Embryonic facial prominence (tissue), 1 donor: ENCODE data around the gene EFCAB5.
"Not testable (repeated sequence)": the region's sequence is repeated elsewhere in the genome, so short reads cannot be mapped to it uniquely, and the experiment has no call there.

Experiments
- DNase-seq: peaks from one replicate; pipeline ENCODE4 v3.0.0-alpha.2; 2016; ENCODE audit errors: extremely low spot score

EFCAB5 gene

GRCh38 chr17:29941334-29941733 is at the start of gene EFCAB5:
TSS of gene EFCAB5 (plus strand) at chr17:29941634. CDS start at chr17:29941797, 163 bp downstream.
- DNase-seq = no peak

GRCh38 chr17:29892201-29892600 is 49.2 kb upstream of the EFCAB5 start:
- no peak for DNase-seq

GRCh38 chr17:29897136-29897535 is 44.3 kb upstream of the EFCAB5 start:
- DNase-seq = not testable (repeated sequence)

- no peak for DNase-seq
These were observed 38.0 kb upstream of the EFCAB5 start for GRCh38 chr17:29903471-29903870.

- DNase-seq = no peak
These were observed 36.2 kb upstream of the EFCAB5 start for GRCh38 chr17:29905086-29905878.

GRCh38 chr17:29905879-29906167 is 35.6 kb upstream of the EFCAB5 start:
- DNase-seq = no peak

GRCh38 chr17:29906969-29907368 is 34.5 kb upstream of the EFCAB5 start:
- DNase-seq = no peak

DNA sequence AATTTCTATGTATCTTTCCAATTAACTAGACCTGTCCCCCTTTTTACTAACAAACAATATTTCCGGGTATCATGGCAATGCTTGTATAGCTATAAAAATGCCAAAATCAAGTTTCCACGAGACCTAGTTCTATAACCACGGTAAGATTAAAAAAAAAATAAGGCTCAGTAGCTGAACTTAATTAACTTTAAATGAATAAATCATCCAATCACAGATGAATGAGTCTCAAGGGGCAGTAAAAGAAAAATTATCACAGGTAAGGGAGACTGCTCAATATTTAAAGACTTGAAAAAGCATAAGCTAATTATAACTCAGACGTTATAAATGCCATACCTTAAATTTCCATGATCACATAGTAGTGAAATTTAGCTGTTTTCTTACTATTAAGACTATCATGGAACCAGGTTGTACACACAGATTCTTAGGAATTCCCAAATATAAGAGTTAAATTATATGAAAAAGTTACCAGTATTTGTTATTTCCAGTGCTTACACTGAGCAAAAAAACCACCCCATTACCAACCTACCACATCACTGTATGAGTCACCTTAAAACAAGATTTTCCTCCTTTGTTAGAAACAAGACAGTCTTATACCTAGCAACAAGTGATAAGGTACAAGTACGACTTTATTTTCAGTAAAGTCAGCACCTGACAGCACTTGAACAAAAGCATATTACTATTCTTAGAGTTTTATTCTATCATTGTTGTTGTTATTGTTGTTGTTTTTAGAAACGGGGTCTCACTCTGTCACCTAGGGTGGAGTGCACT is 32.0 kb upstream of the EFCAB5 start:
- no peak for DNase-seq

DNA sequence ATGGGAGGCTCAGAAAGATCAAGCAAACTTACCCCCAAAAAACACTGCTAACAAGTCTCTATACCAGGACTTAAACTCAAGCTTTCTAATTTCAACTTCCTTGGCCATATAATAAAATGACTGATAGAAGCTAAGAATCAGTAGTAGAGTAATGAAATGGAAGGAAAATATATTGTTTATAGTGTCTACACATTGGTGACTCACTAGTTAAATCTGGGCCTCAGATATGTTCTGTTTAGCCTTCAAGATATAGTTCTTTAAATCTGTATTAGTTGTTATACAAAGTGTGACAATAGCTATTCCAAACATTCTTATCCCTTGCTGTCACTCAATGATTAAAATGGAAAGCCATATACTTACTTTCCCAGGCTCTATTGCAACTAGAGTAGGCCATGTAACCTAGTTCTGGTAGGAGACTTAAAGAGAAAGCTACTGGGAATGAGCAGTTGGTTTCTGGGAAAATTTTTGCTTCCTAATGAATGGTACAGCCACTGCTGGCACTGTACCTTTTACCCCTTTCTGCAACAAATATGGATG is 29.7 kb upstream of the EFCAB5 start:
- DNase-seq = no peak

DNA sequence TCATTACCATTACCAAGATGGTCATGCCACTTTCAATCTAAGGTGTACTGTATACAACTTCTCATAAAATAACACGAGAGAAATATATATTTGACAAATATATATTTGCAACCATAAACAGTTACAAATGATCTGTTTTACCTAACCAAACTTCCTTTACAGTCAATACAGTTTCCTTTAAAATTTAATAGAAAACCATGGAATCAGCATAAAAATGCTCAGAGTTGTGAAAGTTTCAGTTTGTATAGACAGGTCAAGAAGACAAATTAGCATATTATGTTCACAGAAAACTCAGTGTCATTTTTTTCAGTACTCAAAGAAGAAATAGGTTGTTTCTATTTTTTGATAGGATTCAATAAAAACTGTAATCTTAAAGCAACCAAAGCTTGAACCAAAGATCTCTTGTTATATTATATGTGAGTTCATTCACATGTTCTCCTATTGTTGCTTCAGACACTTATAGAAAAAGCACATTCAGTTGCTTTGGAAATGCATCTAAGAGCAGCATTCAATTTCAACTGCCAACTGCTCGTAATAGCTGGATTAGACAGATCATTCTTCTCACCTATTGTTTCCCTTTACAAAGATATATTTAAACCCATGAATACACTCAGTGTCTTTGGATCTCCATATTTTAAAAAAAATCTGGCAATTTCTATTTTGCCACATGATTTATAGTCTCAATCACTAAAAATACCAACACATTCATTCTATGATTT is 26.5 kb upstream of the EFCAB5 start:
- DNase-seq = no peak

DNA sequence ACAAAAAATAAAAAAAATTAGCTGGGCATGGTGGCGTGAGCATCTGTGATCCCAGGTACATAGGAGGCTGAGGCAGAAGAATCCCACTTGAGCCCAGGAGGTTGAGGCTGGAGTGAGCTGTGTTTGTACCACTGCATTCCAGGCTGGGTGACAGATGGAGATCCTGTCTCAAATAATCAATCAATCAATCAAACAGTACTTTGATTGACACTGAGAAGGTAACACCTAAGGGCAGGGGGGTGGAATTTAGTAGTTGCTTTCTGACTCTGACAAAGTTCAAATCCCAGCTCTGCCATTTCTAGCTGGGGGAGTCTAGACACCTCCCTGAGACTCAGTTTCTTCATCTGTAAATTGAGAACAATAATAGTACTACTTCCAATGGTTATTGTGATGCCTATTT is 23.4 kb upstream of the EFCAB5 start:
- no peak for DNase-seq

DNA sequence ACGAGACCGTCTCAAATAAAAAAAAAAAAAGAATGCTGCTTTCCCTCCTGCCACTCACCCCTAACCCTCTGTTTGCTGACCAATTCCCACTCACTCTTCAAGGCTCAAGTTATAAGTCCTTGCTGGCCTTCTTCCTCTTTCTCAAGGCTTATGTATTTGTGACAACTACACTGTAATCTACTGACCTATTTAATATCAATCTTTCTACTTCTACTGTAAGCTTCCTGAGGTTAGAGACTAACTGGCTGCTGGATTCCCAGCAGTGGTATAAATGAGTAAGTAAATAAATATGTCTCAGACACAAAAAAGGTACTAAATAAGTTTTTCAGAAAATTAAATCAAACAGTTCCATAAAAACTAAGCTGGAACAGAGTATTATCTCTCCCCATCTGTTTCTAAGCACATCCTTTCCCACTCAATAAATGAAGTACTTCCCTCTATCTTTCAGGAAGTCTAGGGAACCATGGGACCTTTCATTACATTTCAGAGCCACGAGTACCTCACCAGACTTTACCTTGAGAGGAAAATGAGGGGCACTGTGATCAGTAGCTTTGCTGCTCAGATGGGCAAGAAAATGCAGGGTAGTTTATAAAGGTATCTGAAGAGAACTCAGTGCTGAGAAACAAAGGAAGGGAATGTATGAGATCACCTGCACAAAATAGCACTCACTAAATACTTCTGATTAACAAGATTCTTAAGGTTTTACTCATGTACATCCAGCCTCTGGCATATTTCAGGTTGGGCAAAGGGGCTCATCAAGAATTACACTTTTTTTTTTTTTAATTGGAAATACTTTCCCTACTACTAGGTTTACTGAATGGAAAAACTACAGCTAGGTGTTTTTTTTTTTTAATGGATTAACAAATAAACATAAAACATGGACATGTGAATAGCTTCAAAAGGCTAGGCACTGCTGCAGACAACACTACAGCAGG is 22.2 kb upstream of the EFCAB5 start:
- DNase-seq = no peak

- DNase-seq = no peak
These were observed 16.6 kb upstream of the EFCAB5 start for GRCh38 chr17:29924786-29925185.

DNA sequence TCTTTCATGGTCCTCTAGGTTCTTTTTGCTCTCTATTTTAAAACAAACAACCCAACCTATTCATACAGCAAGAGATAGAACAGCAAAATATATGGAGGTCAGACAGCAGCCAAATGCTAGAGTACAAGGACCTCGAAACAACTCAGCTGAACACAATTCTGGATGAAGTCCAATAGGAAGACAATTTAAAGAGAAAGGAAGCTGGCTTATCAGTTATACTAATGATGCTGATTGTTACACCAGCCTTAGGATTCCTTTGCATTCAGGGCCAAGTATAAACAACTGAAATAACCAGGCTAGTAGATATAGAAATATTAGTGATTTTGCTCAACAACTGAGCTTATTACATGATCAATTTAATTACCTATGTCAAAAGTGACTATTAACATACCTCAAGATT is 13.9 kb upstream of the EFCAB5 start:
- DNase-seq = no peak

GRCh38 chr17:29929006-29929532 is 12.4 kb upstream of the EFCAB5 start:
- no peak for DNase-seq

DNA sequence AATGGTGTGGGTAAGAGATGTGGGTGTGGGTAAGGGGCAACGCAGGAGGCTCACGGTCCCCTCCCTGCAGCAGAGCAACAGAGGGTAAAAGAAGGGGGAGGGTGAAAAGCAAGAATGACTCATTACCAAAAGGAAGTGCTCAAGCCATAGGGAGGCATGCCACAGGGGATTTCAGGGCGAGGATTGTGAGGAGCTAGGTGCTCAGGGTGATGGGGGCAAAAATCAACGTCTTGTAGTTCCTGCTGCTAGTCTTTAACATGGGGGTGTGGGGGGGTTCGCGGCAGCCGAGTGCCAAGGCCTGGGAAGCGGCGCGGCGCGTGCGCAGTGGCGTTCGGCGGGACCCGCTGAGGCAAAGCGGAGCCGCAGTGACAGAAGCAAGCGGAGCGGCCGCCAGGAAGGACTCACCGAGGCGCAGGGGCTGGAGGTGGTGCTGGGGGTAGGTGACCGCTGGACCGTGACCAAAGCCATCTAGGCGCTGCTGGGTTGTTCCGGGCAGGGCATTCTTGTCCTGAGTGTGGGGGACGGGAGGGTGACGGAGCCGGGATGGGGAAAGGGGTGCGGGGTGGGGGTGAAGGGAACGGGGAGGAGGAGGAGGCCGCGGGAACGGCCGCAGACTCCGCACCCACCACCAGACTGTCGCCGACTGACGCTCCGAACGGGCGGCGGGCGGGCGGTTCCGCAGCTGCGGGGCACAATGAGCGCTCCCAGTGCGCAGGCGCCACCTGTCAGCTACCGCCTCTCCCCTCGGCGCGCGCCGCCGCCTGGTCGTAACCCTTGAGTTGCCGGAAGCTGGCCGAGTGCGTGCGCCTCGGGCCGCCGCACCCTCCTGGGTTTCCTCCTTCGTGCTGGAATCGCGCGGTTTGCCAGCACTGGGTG is 11.7 kb upstream of the EFCAB5 start, which contains the start of gene SSH2:
Gene SSH2, minus strand, starts transcription at position 696 of the 876 bp plus-strand sequence. Its CDS starts 228 bp downstream, at position 468.
- DNase-seq = peak; percentile 76

- no peak for DNase-seq
These were observed 10.9 kb upstream of the EFCAB5 start for GRCh38 chr17:29930409-29931010.

DNA sequence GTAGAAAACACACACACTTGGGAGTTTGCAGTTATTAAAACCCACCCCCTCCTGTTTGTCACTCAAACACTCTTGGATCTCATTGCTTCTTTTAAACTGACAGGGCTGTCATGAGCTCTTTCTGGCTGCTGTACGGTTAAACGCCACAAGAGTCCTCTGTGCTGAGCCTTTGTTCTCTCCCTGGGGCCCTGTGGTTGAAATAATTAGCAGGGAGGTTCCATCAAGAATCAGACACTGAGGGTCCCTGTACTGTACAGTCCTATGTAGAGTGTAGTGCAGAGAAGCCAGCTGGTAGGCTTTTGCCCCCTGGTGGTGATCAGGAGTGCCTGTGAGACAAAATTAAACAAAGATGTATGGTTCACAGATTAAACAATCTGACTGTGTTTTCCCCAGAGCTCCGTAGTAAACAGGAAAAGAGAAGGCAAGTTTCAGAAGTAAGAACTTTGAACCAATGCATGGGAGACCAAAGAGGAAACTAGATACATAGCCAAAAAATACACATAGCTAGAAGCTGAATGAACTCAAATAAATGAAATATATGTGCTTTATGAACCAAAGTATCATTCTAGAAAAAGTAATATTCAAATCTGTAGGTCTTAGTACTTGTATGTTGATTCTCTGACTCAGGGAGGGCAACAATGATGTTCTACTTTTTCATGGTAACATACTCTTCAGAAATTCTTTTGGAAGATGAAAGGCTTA is 10.1 kb upstream of the EFCAB5 start:
- DNase-seq = peak; percentile 80

DNA sequence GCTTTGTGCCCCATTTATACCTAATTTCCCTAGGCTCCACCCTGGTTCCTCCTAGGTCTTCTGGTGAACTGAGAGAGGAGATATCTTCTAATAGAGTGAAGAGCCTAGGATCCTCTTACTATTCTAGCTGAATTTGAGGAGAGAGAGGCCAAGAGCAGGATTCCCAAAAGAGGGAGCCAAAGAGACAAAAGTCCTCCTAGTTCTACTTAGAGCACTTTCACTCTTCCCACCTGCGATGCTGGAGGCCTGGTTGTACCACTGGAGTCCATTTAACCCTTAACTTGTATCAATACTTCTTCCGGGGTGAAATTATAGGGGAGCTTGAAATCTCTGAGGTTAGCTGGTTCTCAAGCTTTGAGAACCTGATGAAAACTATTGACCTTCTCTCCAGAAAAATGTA is 8.1 kb upstream of the EFCAB5 start:
- no peak for DNase-seq
